Choroid plexus epithelial cell (primary cell): ENCODE data around the gene TEX48.
A peak's percentile ranks its signal among the peaks of the same experiment; 100 is the strongest.

ENCODE experiments used
- DNase-seq: peaks from one replicate; pipeline ENCODE4 v3.0.0-alpha.2; 2010; ENCODE audit warnings: low read depth
- H3K4me3 ChIP-seq: 2 replicates; pipeline ENCODE4 v1.5.1; 2011; ENCODE audit warnings: low read depth, mild to moderate bottlenecking, control low read depth, low read length, moderate library complexity
- TF ChIP-seq, protein P1 (sequence below): conservative IDR thresholded peaks from 2 replicates; pipeline ENCODE4 v1.5.1; 2011; ENCODE audit warnings: low read depth, mild to moderate bottlenecking, control low read depth, inconsistent platforms, low read length, moderate library complexity

Gene TEX48

DNA sequence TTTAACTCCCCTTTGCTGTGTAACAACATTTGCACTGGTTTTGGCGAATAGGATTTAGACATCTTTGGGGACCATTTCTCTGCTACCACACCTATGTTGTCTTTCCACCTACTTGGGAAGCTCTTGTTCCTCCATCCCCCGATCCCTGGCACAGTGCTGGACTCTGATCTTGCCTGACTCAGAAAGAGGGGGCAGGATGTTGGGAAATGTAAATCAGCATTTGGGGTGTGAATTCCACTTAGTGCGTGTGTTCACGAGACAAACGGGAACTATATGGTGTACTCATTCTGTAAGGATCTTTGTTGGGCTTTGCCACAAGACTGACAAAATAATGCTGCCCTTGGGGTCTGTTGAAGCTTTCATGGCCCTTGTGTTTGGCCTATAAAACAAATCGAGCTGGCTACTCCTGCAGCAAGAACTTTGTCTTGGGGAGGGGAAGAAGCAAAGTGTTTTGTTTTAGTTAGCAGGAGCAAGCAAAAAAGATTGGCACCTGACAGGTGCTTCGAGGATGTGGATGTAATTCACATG is 52.4 kb downstream of the TEX48 start:
- H3K4me3 ChIP-seq = no peak overlapping the region
- TF ChIP-seq, protein P1, sequence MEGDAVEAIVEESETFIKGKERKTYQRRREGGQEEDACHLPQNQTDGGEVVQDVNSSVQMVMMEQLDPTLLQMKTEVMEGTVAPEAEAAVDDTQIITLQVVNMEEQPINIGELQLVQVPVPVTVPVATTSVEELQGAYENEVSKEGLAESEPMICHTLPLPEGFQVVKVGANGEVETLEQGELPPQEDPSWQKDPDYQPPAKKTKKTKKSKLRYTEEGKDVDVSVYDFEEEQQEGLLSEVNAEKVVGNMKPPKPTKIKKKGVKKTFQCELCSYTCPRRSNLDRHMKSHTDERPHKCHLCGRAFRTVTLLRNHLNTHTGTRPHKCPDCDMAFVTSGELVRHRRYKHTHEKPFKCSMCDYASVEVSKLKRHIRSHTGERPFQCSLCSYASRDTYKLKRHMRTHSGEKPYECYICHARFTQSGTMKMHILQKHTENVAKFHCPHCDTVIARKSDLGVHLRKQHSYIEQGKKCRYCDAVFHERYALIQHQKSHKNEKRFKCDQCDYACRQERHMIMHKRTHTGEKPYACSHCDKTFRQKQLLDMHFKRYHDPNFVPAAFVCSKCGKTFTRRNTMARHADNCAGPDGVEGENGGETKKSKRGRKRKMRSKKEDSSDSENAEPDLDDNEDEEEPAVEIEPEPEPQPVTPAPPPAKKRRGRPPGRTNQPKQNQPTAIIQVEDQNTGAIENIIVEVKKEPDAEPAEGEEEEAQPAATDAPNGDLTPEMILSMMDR = no peak
- DNase-seq = no peak

DNA sequence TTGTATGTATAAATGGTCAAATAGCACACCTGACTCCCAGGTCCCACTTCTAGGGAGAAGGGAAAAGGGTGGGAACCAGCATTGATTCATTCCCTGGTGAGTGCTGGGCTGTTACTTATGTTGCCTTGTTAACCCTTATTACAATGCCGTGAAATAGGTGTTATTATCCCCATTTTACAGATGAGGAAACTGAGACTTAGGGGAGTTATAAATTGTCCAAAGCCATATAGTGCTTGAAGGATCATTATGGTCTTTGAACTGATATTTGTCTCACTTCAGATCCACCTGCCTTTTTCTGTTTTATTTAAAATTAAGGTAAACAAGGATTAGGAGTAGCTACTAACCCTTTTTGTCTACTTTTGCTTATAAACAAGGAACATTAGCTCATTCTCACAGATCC is 54.4 kb downstream of the TEX48 start:
- TF ChIP-seq, protein P1 = no peak
- DNase-seq = no peak
- H3K4me3 ChIP-seq = no peak overlapping the region

DNA sequence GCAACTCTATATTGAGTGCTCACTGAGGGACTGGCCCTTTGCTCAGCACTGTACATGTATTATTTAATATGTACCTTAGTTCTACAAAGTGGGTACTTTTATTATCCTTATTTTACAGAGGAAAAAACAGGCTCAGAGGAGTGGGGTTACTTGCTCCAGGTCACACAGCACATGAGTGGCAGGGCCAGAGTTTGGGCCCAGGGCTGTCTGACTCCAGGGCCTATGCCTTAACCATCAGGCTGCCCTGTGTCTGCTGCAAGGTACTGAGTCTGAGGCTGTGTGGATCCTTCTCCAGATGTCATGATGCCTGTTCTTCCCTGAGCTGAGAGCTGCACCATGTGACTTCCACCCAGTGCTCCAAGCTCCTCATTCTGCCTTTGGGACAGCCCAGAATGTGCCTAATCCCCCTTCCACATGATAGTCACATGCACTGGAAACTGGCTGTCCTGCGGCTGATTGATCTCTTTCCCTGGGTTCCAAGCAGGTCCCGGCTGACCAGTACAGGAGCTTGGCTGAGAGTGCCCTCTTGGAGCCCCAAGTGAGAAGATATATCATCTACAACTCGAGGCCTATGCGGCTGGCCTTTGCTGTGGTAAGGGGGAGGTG is 55.5 kb downstream of the TEX48 start:
- DNase-seq = no peak
- no peak overlapping the region for H3K4me3 ChIP-seq
- TF ChIP-seq, protein P1 = no peak

DNA sequence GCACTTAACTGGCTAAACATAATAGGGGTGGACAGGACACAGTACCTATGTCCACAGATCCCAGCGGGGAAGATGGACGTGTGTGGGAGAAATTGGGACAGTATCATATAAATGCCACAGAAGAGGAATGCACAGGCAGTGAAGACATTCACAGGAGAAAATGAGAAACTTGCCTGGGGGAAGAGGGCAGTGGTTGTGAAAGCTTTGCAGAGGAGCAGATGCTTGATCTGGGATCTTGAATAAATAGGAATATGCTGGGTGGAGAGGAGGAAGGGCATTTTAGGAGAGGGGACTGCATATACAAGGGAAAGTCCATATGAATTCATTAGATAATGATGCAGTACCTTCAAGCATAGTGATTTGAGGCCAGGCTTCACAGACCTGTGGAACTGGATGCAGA is 57.3 kb downstream of the TEX48 start:
- TF ChIP-seq, protein P1 = no peak
- no peak for DNase-seq
- H3K4me3 ChIP-seq = no peak overlapping the region

DNA sequence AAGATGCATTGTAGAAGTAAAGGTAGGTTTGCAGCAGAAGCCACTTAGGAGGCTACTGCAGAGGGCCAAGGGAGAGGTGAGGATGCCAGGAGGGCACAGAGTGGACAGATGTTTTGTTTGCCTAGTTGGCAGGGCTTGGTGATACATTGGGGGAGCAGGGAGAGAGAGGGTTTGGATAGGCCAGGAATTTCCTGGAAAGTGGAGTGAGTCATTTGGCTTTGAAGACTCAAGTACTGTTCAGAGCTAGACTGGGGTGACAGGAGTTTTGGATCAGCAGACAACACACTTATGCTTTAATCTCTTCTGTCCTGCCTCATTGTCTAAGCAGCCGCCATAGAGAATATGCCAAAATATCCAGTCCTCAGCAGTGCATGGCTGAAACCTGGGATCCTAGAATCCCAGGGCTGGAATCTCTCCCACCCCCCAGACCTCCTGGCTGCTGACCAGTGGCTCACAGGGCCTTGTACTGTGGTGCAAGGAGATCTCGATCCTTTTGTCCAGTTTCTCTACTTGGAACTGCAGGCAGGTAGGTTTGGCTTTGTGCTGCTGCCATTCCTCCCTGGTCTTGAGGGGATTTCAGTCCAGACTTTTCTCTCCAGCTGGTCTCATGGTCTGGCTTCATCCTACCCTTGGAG is 59.9 kb downstream of the TEX48 start:
- peak; percentile 40 for DNase-seq
- H3K4me3 ChIP-seq = no peak overlapping the region
- TF ChIP-seq, protein P1 = no peak

DNA sequence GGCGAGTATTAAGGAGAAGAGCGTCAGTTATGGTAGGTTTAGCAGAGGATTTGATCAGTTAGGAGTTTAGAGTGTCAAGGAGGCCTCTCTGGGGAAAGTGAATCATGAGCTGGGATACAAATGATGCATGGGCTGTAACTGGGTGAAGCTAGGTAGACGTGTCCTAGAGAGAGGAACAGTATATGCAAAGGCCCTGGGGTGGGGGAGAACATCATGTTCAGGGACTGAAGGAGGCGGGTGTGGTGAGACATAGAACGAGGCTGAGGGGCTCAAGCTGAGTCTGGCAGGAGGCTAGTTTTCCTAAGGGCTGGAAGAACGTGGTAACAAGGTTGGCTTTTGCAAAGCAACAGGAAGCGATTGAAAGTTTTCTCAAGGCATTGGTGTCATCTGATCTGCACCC is 60.4 kb downstream of the TEX48 start:
- no peak overlapping the region for H3K4me3 ChIP-seq
- DNase-seq = no peak
- TF ChIP-seq, protein P1 = no peak
